GM12878 (cell line): ENCODE results near the gene CLK1. TPM values are rescaled to one million over a fixed set of nuclear protein-coding genes. Genes with fewer than 3 reads are reported as not detected.
A peak's percentile ranks its signal among the peaks of the same experiment; 100 is the strongest.

Experiments
- ATAC-seq: fragments of 200-7000 bp; cut with Tn5 transposase; 3 replicates; pipeline ENCODE4 v1.9.1; 2020; ENCODE audit warnings: mild to moderate bottlenecking, moderate library complexity
- BruUV-seq: library from RNA; stranded (reverse); fragments of 400-500 nt; replicated peaks from 2 replicates; lab custom pipeline; 2021; lab: Mats Ljungman, UMichigan
- CTCF ChIA-PET: fragments of 300-600 bp; sonication (Branson Sonifier 250); formaldehyde crosslinking; extraction: SDS; loops from one replicate; lab custom pipeline; 2021; ENCODE audit warnings: inconsistent platforms; lab: Yijun Ruan, JAX
- POLR2A ChIA-PET: fragments of 350-600 bp; formaldehyde crosslinking; extraction: SDS; loops from one replicate; lab custom pipeline; 2021; ENCODE audit warnings: inconsistent platforms; lab: Charles Lee
- RAD21 ChIA-PET: fragments of 300-600 bp; sonication (Branson Sonifier 250); formaldehyde crosslinking; loops from one replicate; lab custom pipeline; 2023; ENCODE audit warnings: antibody characterized with exemption; ENCODE audit not compliant: unreplicated experiment; lab: Charles Lee
- SMC1A ChIA-PET: fragments of 300-600 bp; sonication (Branson Sonifier 250); formaldehyde crosslinking; loops from one replicate; lab custom pipeline; 2023; ENCODE audit not compliant: unreplicated experiment, uncharacterized antibody; lab: Charles Lee
- DNase-seq: peaks from one replicate; pipeline ENCODE4 v3.0.0-alpha.2; 2011; ENCODE audit warnings: low read depth, low spot score
- FAIRE-seq: peaks from 3 replicates; lab custom pipeline; 2011; peaks lifted over from hg19 to GRCh38; lab: Jason Lieb, UNC
- H2AFZ ChIP-seq: 2 replicates; pipeline ENCODE4 v1.6.0; 2011; ENCODE audit warnings: low read depth, low read length, control low read depth; ENCODE audit not compliant: control insufficient read depth
- H3K27ac ChIP-seq: 2 replicates; pipeline ENCODE4 v1.5.1; 2011; ENCODE audit warnings: control low read depth; ENCODE audit not compliant: control insufficient read depth, insufficient read depth
- H3K27me3 ChIP-seq, 2 experiments: replicated peaks in 1 of 2; 2 replicates each; pipeline versions ENCODE4 v1.6.0 to v1.6.1; 2011; ENCODE audit warnings: low read length in 1 of 2; ENCODE audit not compliant: control insufficient read depth in 2 of 2, insufficient read depth in 2 of 2
- H3K36me3 ChIP-seq, 2 experiments: 2 replicates each; pipeline ENCODE4 v1.5.1; 2011; ENCODE audit warnings: low read length in 1 of 2; ENCODE audit not compliant: control insufficient read depth in 2 of 2, insufficient read depth in 2 of 2
- H3K4me1 ChIP-seq: 2 replicates; pipeline ENCODE4 v1.6.1; 2011; ENCODE audit warnings: mild to moderate bottlenecking, low read length, moderate library complexity, mixed read lengths; ENCODE audit not compliant: control insufficient read depth, insufficient read depth
- H3K4me2 ChIP-seq: 2 replicates; pipeline ENCODE4 v1.6.0; 2011; ENCODE audit warnings: control low read depth; ENCODE audit not compliant: control insufficient read depth, insufficient read depth
- H3K4me3 ChIP-seq: fragments of 200-600 bp; sonication (generic); 2 replicates; pipeline ENCODE4 v1.5.1; 2016
- H3K79me2 ChIP-seq: 2 replicates; pipeline ENCODE4 v1.6.0; 2011; ENCODE audit warnings: low read length; ENCODE audit not compliant: control insufficient read depth, insufficient read depth
- H3K9ac ChIP-seq: 2 replicates; pipeline ENCODE4 v1.8.0; 2011; ENCODE audit warnings: low read length, control low read depth, mixed read lengths; ENCODE audit not compliant: control insufficient read depth, insufficient read depth
- H3K9me3 ChIP-seq: replicated peaks from 3 replicates; pipeline ENCODE4 v1.5.1; 2011; ENCODE audit warnings: mild to moderate bottlenecking, low read length; ENCODE audit not compliant: control insufficient read depth, insufficient read depth
- H4K20me1 ChIP-seq: 2 replicates; pipeline ENCODE4 v1.6.0; 2011; ENCODE audit not compliant: control insufficient read depth, insufficient read depth
- CBFB ChIP-seq: IDR thresholded peaks from 2 replicates; pipeline ENCODE4 v1.6.1; 2016; ENCODE audit warnings: antibody characterized with exemption, low read depth
- CHD1 ChIP-seq: IDR thresholded peaks from 2 replicates; pipeline ENCODE4 v1.6.1; 2012; ENCODE audit warnings: low read depth, low read length, improper control_type of control experiment
- CHD4 ChIP-seq: fragments of 200-600 bp; sonication (generic); IDR thresholded peaks from 2 replicates; pipeline ENCODE4 v1.6.1; 2016; ENCODE audit warnings: mild to moderate bottlenecking
- EED ChIP-seq: sonication (generic); IDR thresholded peaks from 2 replicates; pipeline ENCODE4 v1.6.1; 2016; ENCODE audit warnings: antibody characterized with exemption, low read depth
- FOS ChIP-seq: IDR thresholded peaks from 3 replicates; pipeline ENCODE4 v1.6.1; 2011; ENCODE audit warnings: borderline replicate concordance; ENCODE audit not compliant: insufficient read length; ENCODE audit errors: extremely low read depth
- FOXM1 ChIP-seq: IDR thresholded peaks from 2 replicates; pipeline ENCODE4 v1.6.1; 2012; ENCODE audit warnings: low read depth, mild to moderate bottlenecking, inconsistent platforms, low read length, moderate library complexity
- GABPA ChIP-seq: IDR thresholded peaks from 2 replicates; pipeline ENCODE4 v1.6.1; 2014; ENCODE audit warnings: antibody characterized with exemption, low read depth, mild to moderate bottlenecking, inconsistent platforms
- HCFC1 ChIP-seq: fragments of 150-350 bp; IDR thresholded peaks from 2 replicates; pipeline ENCODE4 v1.6.1; 2014; ENCODE audit warnings: low read length
- NR2C1 ChIP-seq: fragments of 450-650 bp; IDR thresholded peaks from 2 replicates; pipeline ENCODE4 v1.6.1; 2017; ENCODE audit warnings: antibody characterized with exemption, mild to moderate bottlenecking, moderate library complexity
- NR2F1 ChIP-seq: fragments of 450-650 bp; conservative IDR thresholded peaks from 2 replicates; pipeline ENCODE4 v1.6.1; 2017; ENCODE audit warnings: mild to moderate bottlenecking
- NRF1 ChIP-seq: conservative IDR thresholded peaks from 2 replicates; pipeline ENCODE4 v1.6.1; 2011; ENCODE audit warnings: mild to moderate bottlenecking, low read depth, low read length, improper control_type of control experiment
- RAD51 ChIP-seq: fragments of 450-650 bp; IDR thresholded peaks from 2 replicates; pipeline ENCODE4 v1.6.1; 2016; ENCODE audit warnings: moderate library complexity, mild to moderate bottlenecking, inconsistent platforms
- RCOR1 ChIP-seq: conservative IDR thresholded peaks from 2 replicates; pipeline ENCODE4 v1.6.1; 2012; ENCODE audit warnings: low read depth, low read length, improper control_type of control experiment
- SMAD1 ChIP-seq: fragments of 450-650 bp; IDR thresholded peaks from 2 replicates; pipeline ENCODE4 v1.6.1; 2018; ENCODE audit warnings: mild to moderate bottlenecking, low read depth; ENCODE audit not compliant: partially characterized antibody
- SMC3 ChIP-seq: IDR thresholded peaks from 2 replicates; pipeline ENCODE4 v1.6.1; 2011; ENCODE audit warnings: low read length, improper control_type of control experiment, borderline replicate concordance
- SUZ12 ChIP-seq: fragments of 200-600 bp; sonication (generic); IDR thresholded peaks from one replicate; pipeline ENCODE4 v1.6.1; 2018; ENCODE audit warnings: antibody characterized with exemption, mild to moderate bottlenecking; ENCODE audit not compliant: unreplicated experiment
- ZNF622 ChIP-seq: fragments of 450-650 bp; IDR thresholded peaks from 2 replicates; pipeline ENCODE4 v1.6.1; 2017; ENCODE audit warnings: mild to moderate bottlenecking, inconsistent platforms
- ZSCAN29 ChIP-seq: fragments of 450-650 bp; IDR thresholded peaks from 2 replicates; pipeline ENCODE4 v1.6.1; 2017; ENCODE audit warnings: mild to moderate bottlenecking, moderate library complexity
- WGBS: methylation state at CpG from one replicate; pipeline ENCODE4 v1.1.6; 2016; ENCODE audit warnings: low lambda C conversion rate; ENCODE audit not compliant: insufficient replicate concordance, insufficient coverage; ENCODE audit errors: missing lambda C conversion rate; 5-methylcytosine and 5-hydroxymethylcytosine counted together
- in situ Hi-C: fragments of 300-500 bp; cut with MboI; formaldehyde crosslinking; loops from 9 replicates; pipeline ENCODE4 v1.14.3; 2018; ENCODE audit warnings: mixed read lengths
- intact Hi-C: fragments of 100-400 bp; cut with micrococcal nuclease; formaldehyde crosslinking; loops from one replicate; pipeline ENCODE4 v1.14.2; 2022; ENCODE audit not compliant: unreplicated experiment
- polyA plus RNA-seq, 11 experiments: library from polyadenylated mRNA; depleted of rRNA in 4 of 11; unstranded in 6 of 11; stranded (reverse) in 5 of 11; fragments of >200 nt; fragmentation: Nextera tagmentation in 4 of 11; fragmentation: Illumina TruSeq in 1 of 11; extraction: Ambion mirVana in 4 of 11; extraction: Trizol in 1 of 11; gene quantifications; 1 replicate in 1 of 11; 2 replicates in 10 of 11; pipeline versions ENCODE4 v1.2.1 to v1.2.3, GENCODE V29; 2011 to 2016; ENCODE audit warnings: inconsistent platforms in 2 of 11, missing spikeins in 2 of 11, low read depth in 1 of 11
- total RNA-seq, 4 experiments: library from RNA; depleted of rRNA in 3 of 4; stranded (reverse); fragments of >200 nt in 3 of 4; fragmentation: Illumina TruSeq in 1 of 4; extraction: Trizol in 1 of 4; gene quantifications; 2 replicates each; pipeline versions ENCODE4 v1.2.1 to v1.2.3, GENCODE V29; 2013 to 2021
- TF ChIP-seq, protein P1 (sequence below): fragments of 450-650 bp; IDR thresholded peaks from 2 replicates; pipeline ENCODE4 v1.6.1; 2018; ENCODE audit warnings: mild to moderate bottlenecking, low read depth, moderate library complexity; ENCODE audit not compliant: partially characterized antibody
- TF ChIP-seq, protein P2 (sequence below): IDR thresholded peaks from 2 replicates; pipeline ENCODE4 v1.6.1; 2011; ENCODE audit warnings: borderline replicate concordance, low read depth, mild to moderate bottlenecking, moderate library complexity, mixed read lengths, low read length; ENCODE audit not compliant: insufficient read depth; ENCODE audit errors: extremely low read length
- TF ChIP-seq, protein P3 (sequence below): fragments of 450-650 bp; IDR thresholded peaks from 2 replicates; pipeline ENCODE4 v1.6.1; 2016; ENCODE audit warnings: mild to moderate bottlenecking

The CLK1 gene
- total and polyA plus RNA-seq, 10 of the 15 experiments (the other 5 are each of a cell fraction or from before 2014, with no cell fraction given): 61.2 to 221 (median 80.1) TPM

DNA sequence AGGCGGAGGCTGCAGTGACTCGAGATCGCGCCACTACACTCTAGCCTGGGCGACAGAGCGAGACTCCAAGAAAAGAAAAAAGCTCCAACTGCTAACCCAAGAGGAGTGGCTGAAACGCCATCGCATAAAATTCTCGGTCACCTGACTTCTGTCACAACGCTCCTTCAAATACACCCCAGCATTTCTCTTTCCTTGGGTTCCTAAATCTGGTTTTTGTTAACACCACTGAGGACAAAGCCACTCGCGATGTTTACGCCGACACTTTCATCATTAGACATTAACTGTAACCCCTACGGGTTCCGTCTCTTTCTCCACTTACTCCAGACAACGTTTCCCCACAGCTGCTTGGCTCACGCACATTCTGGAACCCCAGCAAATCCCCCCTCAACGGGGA, 679 bp downstream of the CLK1 start:
- RAD21 ChIA-PET: interaction anchor here (0.6 to 2.1 kb wide), 7 partner anchors 38 to 319 kb away, joined by 3 to 10 read pairs (median 6); partner anchors contain the start of gene CASP10
- Histone ChIP-seq H4K20me1 (peaks cover 2% of the 10 kb centered on the region; the same call in 1 of the 2 replicates), H3K27ac (peak overlapping the region; percentile 100), H3K4me1 (no peaks in the 10 kb centered on the region), H3K4me2 (peak overlapping the region; percentile 72), H3K27me3 (no peaks in the 10 kb centered on the region), H3K36me3 (peaks cover 2 to 13% of the 10 kb centered on the region in 2 experiments; a peak in 2 of 4 replicates), H3K9ac (peak overlapping the region; percentile 99), H3K79me2 (peaks cover 57% of the 10 kb centered on the region), H2AFZ (peak overlapping the region; percentile 85), H3K9me3 (no peaks in the 10 kb centered on the region), H3K4me3 (peak overlapping the region; percentile 100)
- in situ Hi-C loops: no loop called here
- intact Hi-C loops: loop anchor here (1.0 to 10.0 kb wide), 4 partner anchors 25 to 1511 kb away; partner anchors contain the start of genes BMPR2, NIF3L1 and PPIL3
- under 1% methylated on average over 19 of the region's 19 CpGs for WGBS
- DNase-seq: no peak
- no peak for FAIRE-seq
- SMC1A ChIA-PET: interaction anchor here (0.9 to 1.9 kb wide), 8 partner anchors 11 to 204 kb away, joined by 3 to 12 read pairs (median 3); partner anchors contain the start of gene NIF3L1
- ATAC-seq: peak; percentile 29
- POLR2A ChIA-PET: interaction anchor here (0.5 to 2.7 kb wide), 22 partner anchors 10 to 397 kb away, joined by 3 to 20 read pairs (median 4); partner anchors contain the start of genes BZW1, CASP10, CASP8 and CFLAR
- no TSS peak for BruUV-seq
- CTCF ChIA-PET: interaction anchor here (0.6 to 2.6 kb wide), 12 partner anchors 18 to 370 kb away, joined by 3 to 15 read pairs (median 3); partner anchors contain the start of genes CASP10, NIF3L1, ORC2 and PPIL3
- TF ChIP-seq NR2F1 (no peak), SUZ12 (no peak), ZNF622 (no peak), GABPA (no peak), NRF1 (no peak), NR2C1 (no peak), RCOR1 (no peak), CHD4 (no peak), EED (no peak), ZSCAN29 (no peak), FOS (no peak), CHD1 (no peak), FOXM1 (no peak), HCFC1 (no peak), SMAD1 (peak; percentile 64), CBFB (no peak), RAD51 (peak; percentile 75), SMC3 (no peak)
- TF ChIP-seq, protein P1, sequence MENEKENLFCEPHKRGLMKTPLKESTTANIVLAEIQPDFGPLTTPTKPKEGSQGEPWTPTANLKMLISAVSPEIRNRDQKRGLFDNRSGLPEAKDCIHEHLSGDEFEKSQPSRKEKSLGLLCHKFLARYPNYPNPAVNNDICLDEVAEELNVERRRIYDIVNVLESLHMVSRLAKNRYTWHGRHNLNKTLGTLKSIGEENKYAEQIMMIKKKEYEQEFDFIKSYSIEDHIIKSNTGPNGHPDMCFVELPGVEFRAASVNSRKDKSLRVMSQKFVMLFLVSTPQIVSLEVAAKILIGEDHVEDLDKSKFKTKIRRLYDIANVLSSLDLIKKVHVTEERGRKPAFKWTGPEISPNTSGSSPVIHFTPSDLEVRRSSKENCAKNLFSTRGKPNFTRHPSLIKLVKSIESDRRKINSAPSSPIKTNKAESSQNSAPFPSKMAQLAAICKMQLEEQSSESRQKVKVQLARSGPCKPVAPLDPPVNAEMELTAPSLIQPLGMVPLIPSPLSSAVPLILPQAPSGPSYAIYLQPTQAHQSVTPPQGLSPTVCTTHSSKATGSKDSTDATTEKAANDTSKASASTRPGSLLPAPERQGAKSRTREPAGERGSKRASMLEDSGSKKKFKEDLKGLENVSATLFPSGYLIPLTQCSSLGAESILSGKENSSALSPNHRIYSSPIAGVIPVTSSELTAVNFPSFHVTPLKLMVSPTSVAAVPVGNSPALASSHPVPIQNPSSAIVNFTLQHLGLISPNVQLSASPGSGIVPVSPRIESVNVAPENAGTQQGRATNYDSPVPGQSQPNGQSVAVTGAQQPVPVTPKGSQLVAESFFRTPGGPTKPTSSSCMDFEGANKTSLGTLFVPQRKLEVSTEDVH: peak; percentile 41
- TF ChIP-seq, protein P2, sequence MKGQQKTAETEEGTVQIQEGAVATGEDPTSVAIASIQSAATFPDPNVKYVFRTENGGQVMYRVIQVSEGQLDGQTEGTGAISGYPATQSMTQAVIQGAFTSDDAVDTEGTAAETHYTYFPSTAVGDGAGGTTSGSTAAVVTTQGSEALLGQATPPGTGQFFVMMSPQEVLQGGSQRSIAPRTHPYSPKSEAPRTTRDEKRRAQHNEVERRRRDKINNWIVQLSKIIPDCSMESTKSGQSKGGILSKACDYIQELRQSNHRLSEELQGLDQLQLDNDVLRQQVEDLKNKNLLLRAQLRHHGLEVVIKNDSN: no peak
- TF ChIP-seq, protein P3, sequence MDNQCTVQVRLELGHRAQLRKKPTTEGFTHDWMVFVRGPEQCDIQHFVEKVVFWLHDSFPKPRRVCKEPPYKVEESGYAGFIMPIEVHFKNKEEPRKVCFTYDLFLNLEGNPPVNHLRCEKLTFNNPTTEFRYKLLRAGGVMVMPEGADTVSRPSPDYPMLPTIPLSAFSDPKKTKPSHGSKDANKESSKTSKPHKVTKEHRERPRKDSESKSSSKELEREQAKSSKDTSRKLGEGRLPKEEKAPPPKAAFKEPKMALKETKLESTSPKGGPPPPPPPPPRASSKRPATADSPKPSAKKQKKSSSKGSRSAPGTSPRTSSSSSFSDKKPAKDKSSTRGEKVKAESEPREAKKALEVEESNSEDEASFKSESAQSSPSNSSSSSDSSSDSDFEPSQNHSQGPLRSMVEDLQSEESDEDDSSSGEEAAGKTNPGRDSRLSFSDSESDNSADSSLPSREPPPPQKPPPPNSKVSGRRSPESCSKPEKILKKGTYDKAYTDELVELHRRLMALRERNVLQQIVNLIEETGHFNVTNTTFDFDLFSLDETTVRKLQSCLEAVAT: peak; percentile 90; the same call in 1 of the 2 replicates
